HEK293T (cell line): ENCODE results near the gene CDYL2.

Experiments used
- CTCF ChIA-PET: fragments of 350-600 bp; formaldehyde crosslinking; extraction: SDS; loops from one replicate; lab custom pipeline; 2021; ENCODE audit warnings: antibody characterized with exemption, inconsistent platforms; lab: Yijun Ruan, JAX
- POLR2A ChIA-PET: fragments of 350-600 bp; formaldehyde crosslinking; extraction: SDS; loops from one replicate; lab custom pipeline; 2020; ENCODE audit warnings: antibody characterized with exemption, inconsistent platforms; lab: Yijun Ruan, JAX
- DNase-seq: peaks from one replicate; pipeline ENCODE4 v3.0.0; 2012; ENCODE audit warnings: mixed read lengths; ENCODE audit errors: extremely low spot score
- ARNT ChIP-seq: fragments of 450-650 bp; IDR thresholded peaks from 2 replicates; pipeline ENCODE4 v1.6.1; 2017; ENCODE audit warnings: mild to moderate bottlenecking
- BHLHE40 ChIP-seq: fragments of 450-650 bp; IDR thresholded peaks from 2 replicates; pipeline ENCODE4 v1.6.1; 2016; ENCODE audit warnings: mild to moderate bottlenecking, moderate library complexity, borderline replicate concordance
- CTBP1 ChIP-seq: fragments of 450-650 bp; IDR thresholded peaks from 2 replicates; pipeline ENCODE4 v1.6.1; 2016; ENCODE audit warnings: borderline replicate concordance
- ELF4 ChIP-seq: fragments of 450-650 bp; IDR thresholded peaks from 2 replicates; pipeline ENCODE4 v1.6.1; 2017; ENCODE audit warnings: antibody characterized with exemption
- FOXA1 ChIP-seq: fragments of 450-650 bp; IDR thresholded peaks from 2 replicates; pipeline ENCODE4 v1.6.1; 2016; ENCODE audit warnings: mild to moderate bottlenecking
- FOXK2 ChIP-seq: fragments of 450-650 bp; IDR thresholded peaks from 2 replicates; pipeline ENCODE4 v1.6.1; 2016; ENCODE audit warnings: mild to moderate bottlenecking
- FOXM1 ChIP-seq: fragments of 450-650 bp; IDR thresholded peaks from 2 replicates; pipeline ENCODE4 v1.6.1; 2017; ENCODE audit warnings: mild to moderate bottlenecking, borderline replicate concordance
- HDGF ChIP-seq: fragments of 450-650 bp; IDR thresholded peaks from 2 replicates; pipeline ENCODE4 v1.6.1; 2017; ENCODE audit warnings: antibody characterized with exemption, borderline replicate concordance
- L3MBTL2 ChIP-seq: fragments of 450-650 bp; conservative IDR thresholded peaks from 2 replicates; pipeline ENCODE4 v1.6.1; 2016; ENCODE audit warnings: mild to moderate bottlenecking
- LEF1 ChIP-seq: fragments of 450-650 bp; IDR thresholded peaks from 2 replicates; pipeline ENCODE4 v1.6.1; 2017; ENCODE audit warnings: mild to moderate bottlenecking, borderline replicate concordance
- NFRKB ChIP-seq: fragments of 450-650 bp; IDR thresholded peaks from 2 replicates; pipeline ENCODE4 v1.6.1; 2016; ENCODE audit warnings: mild to moderate bottlenecking, moderate library complexity
- PKNOX1 ChIP-seq: fragments of 450-650 bp; IDR thresholded peaks from 2 replicates; pipeline ENCODE4 v1.6.1; 2016
- SP1 ChIP-seq: fragments of 450-650 bp; IDR thresholded peaks from 2 replicates; pipeline ENCODE4 v1.6.1; 2017
- SUZ12 ChIP-seq: fragments of 450-650 bp; IDR thresholded peaks from 2 replicates; pipeline ENCODE4 v1.6.1; 2016; ENCODE audit warnings: mild to moderate bottlenecking
- TARDBP ChIP-seq: fragments of 450-650 bp; IDR thresholded peaks from 2 replicates; pipeline ENCODE4 v1.6.1; 2016
- ZNF384 ChIP-seq: fragments of 450-650 bp; IDR thresholded peaks from 2 replicates; pipeline ENCODE4 v1.6.1; 2016

The CDYL2 gene

GRCh38 chr16:80846275-80846674, 41.9 kb upstream of the CDYL2 start:
- no peak for DNase-seq
- ChIA-PET POLR2A (no interaction called here), CTCF (interaction anchor here (0.6 kb wide), 1 partner anchor 110 kb away, joined by 6 read pairs; no protein-coding TSS in a partner anchor)
- TF ChIP-seq HDGF (no peak), FOXM1 (no peak), ELF4 (no peak), SUZ12 (no peak), NFRKB (no peak), ARNT (no peak), LEF1 (no peak), FOXA1 (no peak), SP1 (no peak), FOXK2 (no peak), CTBP1 (no peak), TARDBP (no peak), L3MBTL2 (no peak), ZNF384 (no peak), BHLHE40 (no peak), PKNOX1 (no peak)

- CTCF ChIA-PET: no interaction called here
- TF ChIP-seq SUZ12: no peak
- POLR2A ChIA-PET: no interaction called here
- no peak for DNase-seq
Measured at GRCh38 chr16:80844395-80844794, 40.0 kb upstream of the CDYL2 start.

- no peak for TF ChIP-seq HDGF
- no peak for TF ChIP-seq L3MBTL2
- no peak for TF ChIP-seq NFRKB
- TF ChIP-seq SUZ12: no peak
- TF ChIP-seq ARNT: no peak
- TF ChIP-seq FOXK2: no peak
- TF ChIP-seq FOXM1: no peak
- no peak for TF ChIP-seq PKNOX1
- TF ChIP-seq CTBP1: no peak
- no peak for TF ChIP-seq FOXA1
- no peak for TF ChIP-seq TARDBP
- ChIA-PET POLR2A (no interaction called here), CTCF (no interaction called here)
Measured at GRCh38 chr16:80841231-80841630, 36.8 kb upstream of the CDYL2 start.

GRCh38 chr16:80837533-80838147, 33.2 kb upstream of the CDYL2 start:
- ChIA-PET CTCF (interaction anchor here (1.0 kb wide), 1 partner anchor 37 kb away, joined by 3 read pairs; no protein-coding TSS in a partner anchor), POLR2A (no interaction called here)
- no peak for DNase-seq

More at GRCh38 chr16:80841231-80841630, 36.8 kb upstream of the CDYL2 start:
- DNase-seq: no peak

GRCh38 chr16:80836846-80837245, 32.4 kb upstream of the CDYL2 start:
- POLR2A ChIA-PET: no interaction called here
- DNase-seq: no peak
- CTCF ChIA-PET: interaction anchor here (1.0 kb wide), 1 partner anchor 38 kb away, joined by 3 read pairs; no protein-coding TSS in a partner anchor
- TF ChIP-seq ELF4: no peak

More at GRCh38 chr16:80837533-80838147, 33.2 kb upstream of the CDYL2 start:
- TF ChIP-seq BHLHE40 (no peak), ELF4 (no peak), FOXA1 (no peak), PKNOX1 (no peak), SP1 (no peak), ZNF384 (no peak), FOXK2 (no peak), L3MBTL2 (no peak), CTBP1 (no peak)

GRCh38 chr16:80836202-80836601, 31.8 kb upstream of the CDYL2 start:
- no peak for TF ChIP-seq BHLHE40
- no peak for TF ChIP-seq FOXM1
- no peak for TF ChIP-seq ELF4
- no peak for TF ChIP-seq FOXA1
- TF ChIP-seq SUZ12: no peak
- TF ChIP-seq ARNT: no peak
- no peak for TF ChIP-seq CTBP1
- TF ChIP-seq FOXK2: no peak
- CTCF ChIA-PET: no interaction called here
- DNase-seq: no peak
- POLR2A ChIA-PET: no interaction called here

GRCh38 chr16:80831039-80831438, 26.6 kb upstream of the CDYL2 start:
- ChIA-PET POLR2A (no interaction called here), CTCF (no interaction called here)
- DNase-seq: no peak
- no peak for TF ChIP-seq CTBP1
- no peak for TF ChIP-seq PKNOX1
- TF ChIP-seq HDGF: no peak
